ENCODE data around the gene HBEGF.

Gene HBEGF, protein sequence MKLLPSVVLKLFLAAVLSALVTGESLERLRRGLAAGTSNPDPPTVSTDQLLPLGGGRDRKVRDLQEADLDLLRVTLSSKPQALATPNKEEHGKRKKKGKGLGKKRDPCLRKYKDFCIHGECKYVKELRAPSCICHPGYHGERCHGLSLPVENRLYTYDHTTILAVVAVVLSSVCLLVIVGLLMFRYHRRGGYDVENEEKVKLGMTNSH

DNA sequence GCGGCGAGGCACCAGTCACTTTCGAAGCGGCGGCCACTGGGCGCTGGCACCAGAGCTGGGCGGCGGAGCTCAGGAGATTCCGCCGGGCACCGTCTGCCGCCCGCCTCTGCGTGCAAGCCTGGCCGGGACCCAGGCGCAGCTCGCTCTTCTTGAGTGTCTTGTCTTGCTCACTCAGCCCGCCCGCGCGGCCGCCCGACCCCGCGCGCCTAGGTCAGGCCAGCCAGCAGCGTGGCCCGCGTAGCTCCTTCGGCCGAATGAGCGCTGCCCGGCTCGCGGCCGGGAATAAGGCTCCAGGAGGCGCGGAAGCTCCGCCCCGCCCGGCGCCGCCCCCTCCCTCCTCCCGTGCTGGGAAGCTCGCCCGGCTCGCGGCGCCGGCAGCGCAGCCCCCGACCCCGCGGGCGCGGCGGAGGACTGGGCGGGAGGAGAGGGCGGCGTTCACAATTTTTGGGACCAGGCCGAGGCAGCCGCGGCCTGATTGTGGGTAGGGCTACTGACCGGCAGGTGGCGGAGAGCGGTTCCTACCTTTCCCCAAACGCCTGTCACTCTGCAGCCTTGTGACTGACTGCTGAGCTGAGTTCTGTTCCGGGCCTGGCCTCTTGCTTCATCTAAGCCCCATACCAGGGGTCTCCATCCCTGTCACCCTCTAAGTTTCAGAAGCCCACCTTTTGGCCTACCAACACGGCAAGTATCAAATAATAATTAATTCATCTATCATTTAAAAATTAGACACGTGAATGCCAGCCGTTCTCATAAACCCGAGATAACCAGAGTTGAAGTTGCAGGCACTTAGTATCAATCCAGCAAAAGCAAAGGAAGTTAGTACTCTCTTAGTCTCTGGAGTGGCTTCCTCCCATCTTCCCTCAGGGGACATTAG is at the start of gene HBEGF:
Gene HBEGF, minus strand, starts transcription at position 256 of the 874 bp plus-strand sequence. CDS start 275 bp downstream, outside the sequence.
- DNase-seq (ENCODE audit: low read depth in 1 of 2, low spot score in 1 of 2) = peak in 1 of 2 donors; percentile 41

DNA sequence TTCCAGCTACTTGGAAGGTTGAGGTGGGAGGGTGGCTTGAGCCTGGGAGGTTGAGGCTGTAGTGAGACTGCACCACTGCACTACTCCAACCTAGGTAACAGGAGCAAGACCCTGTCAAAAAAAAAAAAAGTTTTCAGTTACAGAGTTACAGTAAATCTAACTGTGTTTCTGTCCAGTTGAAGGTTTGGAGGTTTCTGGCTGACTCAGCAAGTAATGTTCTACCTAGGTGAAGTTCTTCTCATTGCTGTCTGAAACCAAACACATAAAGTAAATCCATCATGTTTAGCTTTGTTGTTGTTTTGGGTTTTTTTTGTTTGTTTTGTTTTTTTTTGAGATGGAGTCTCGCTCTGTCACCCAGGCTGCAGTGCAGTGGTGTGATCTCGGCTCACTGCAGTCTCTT is 47.3 kb upstream of the HBEGF start:
- no peak for DNase-seq (ENCODE audit: low read depth in 1 of 2, low spot score in 1 of 2)

DNA sequence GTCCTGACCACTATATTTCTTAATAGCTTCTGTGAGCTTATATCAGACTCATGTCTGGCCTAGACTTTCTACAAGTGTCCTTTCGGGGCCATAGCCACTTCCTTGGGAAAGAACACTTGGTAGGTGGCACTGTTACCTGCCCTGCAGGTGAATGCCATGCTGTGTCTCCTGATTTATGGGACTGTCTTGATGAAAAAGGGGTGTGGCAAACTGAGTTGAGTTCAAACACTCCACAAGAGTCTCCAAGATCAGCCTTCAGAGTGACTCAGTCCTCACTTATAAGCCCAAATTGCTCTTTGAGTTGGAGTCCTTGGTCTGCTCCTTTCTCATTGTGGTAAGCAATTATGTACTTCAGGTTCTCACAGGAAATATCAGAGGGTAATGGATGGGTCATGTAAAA is 45.3 kb upstream of the HBEGF start:
- DNase-seq (ENCODE audit: low read depth in 1 of 2, low spot score in 1 of 2) = no peak

DNA sequence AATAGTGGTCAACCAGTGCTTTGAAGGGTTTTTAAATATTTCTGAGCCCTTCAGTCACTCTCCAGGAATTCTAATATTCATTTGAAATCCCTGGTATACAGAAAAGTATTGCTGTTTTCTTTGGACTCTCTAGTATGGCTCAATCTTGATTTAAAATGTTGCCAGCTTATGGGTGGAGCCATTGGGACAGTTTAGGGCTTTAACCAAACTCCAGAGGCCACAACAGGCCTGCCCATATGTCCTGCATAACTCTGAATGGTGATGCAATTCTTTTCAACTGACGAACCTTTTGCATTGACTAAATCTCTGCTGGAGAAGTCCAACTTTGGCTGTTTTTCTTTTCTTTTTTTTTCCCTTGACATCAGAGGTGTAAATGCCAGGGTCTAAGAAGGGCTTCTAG is 44.9 kb upstream of the HBEGF start:
- no peak for DNase-seq (ENCODE audit: low read depth in 1 of 2, low spot score in 1 of 2)

DNA sequence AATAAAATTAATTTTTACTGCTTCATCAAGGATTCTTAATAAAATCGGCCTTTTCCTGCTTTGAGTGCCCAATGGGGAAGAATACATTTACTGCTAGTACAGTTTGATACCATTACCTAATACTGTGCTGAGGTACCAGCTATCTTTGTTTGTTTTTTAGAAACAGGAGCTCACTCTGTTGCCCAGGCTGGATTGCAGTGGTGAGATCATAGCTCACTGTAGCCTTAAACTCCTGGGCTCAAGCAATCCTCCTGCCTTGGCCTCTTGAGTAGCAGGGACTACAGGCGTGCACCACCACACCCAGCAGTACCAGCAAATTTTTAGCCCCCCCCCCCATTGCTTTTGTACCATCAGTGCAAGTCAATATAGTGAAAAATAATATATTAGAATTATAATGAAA is 41.6 kb upstream of the HBEGF start:
- DNase-seq (ENCODE audit: low read depth in 1 of 2, low spot score in 1 of 2) = no peak

DNA sequence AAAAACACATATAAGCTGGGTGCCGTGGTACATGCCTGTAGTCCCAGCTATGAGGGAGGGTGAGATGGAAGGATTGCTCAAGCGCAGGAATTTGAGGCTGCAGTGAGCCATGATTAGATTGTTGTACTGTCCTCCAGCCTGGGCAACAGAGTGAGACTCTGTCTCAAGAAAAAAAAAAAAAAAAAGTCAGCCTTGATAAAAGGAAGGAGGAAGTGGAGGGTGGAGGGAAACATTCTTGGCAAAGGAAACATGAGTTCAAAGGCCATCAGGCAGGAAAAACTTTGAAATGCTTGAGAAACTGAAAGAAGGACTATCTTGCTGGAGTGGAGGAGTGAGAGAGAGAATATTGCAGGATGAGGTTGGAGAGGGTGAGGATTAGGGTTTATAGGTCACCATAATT is 36.9 kb upstream of the HBEGF start:
- no peak for DNase-seq (ENCODE audit: low read depth in 1 of 2, low spot score in 1 of 2)

DNA sequence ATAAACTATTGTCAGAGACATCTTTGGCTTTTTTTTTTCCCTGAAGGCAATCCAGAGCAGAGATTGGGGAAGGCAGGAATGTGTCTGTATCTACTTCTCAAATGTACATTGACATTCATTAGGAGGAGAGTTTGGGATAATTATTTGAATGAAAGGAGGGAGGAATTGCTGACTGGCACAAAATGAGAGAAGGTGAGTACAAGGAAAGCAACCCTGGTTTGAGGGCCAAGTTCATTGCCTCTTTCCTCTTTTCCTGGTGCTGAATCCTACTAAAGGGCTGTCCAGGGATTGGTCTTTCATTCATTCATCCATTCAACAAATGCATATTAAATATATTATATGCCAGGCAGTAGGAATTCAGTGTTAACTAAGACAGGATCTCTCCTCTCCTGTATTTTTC is 36.5 kb upstream of the HBEGF start:
- no peak for DNase-seq (ENCODE audit: low read depth in 1 of 2, low spot score in 1 of 2)

DNA sequence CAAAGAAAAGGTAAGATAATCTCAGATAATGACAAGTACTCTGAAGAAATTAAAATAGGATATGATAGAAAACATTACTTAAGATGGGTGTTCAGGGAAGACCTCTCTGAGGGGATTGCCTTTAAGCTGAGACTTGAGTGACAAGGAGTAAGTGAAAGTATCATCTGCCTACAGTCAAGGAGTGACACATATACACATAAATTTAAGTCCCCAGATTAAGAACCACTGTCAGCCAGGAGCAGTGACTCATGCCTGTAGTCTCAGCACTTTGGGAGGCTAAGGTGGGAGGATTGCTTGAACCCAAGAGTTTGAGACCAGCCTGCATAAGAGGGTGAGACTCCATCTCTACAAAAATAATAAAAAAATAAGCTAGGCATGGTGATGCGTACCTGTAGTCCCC is 35.6 kb upstream of the HBEGF start:
- DNase-seq (ENCODE audit: low read depth in 1 of 2, low spot score in 1 of 2) = no peak

DNA sequence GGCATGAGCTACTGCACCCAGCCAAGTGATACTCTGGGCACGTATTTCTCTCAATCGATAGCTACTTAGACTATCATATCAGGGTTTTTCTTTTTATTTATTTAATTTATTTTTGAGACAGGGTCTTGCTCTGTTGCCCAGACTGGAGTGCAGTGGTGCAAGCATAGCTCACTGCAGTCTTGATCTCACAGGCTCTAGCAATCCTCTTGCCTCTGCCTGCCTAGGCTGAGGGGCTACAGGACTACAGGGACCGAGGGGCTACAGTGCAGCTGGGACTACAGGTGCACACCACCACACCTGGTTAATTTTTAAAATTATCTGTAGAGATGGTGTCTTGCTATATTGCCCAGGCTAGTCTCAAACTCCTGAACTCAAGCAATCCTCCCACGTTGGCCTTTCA is 34.9 kb upstream of the HBEGF start:
- no peak for DNase-seq (ENCODE audit: low read depth in 1 of 2, low spot score in 1 of 2)

DNA sequence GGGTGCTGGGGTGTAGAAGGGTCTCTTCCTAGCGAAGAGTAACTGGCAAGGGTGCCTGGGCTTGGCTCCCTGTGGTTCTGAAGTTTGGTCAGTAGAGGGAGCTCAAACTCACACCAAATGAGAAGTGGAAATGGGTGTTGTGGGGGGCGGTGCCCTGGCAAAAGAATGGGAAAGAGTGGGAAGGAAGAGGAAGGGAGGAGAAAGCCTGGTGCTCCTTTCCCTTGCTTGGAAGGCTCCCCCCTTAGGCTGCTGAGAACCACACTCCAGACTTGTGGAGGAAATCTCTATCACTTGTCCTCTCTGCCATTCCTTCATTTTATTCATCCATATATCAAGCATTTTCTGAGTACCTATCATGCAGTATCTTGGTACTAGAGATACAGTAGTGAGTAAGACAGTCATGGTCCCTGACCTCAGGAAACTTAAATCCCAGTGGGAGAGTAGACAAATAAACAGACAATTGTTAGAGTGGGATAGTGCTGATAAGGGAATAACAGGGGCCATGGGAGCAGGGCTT is 26.6 kb upstream of the HBEGF start:
- no peak for DNase-seq (ENCODE audit: low read depth in 1 of 2, low spot score in 1 of 2)

DNA sequence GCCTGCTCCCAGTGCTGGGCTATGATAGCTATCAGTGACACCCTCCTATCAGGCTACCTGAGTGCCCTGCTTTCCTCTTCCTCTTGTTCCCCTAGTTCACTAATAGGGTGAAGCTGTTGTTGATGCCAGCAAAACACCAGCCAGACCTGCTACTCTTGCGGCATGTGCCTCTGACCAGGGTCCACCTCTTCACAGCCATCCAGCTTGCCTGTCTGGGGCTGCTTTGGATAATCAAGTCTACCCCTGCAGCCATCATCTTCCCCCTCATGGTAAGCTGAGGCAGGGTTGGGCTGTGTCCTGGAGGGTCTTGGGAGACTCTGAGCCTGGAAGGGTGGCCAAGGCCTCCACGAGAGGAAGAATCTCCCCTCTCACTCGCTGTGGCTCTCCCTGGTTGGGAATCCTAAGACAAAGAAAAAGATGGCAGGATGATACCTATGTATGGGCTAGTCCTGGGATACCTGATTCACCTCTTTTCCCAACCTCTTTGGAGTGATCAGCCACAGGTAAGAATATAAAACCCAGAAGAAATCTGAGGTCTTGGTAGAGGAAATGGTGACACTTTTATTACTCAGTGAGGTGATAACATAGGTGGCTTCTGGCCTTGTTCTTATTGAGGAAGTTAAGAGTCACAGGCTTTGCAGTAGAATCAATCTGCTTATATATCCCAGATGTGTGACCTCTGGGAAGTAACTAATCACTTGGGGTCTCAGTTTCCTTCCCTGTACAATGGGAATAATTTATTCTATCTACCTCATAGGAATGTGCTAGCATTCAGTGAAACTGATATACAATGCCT is 25.2 kb upstream of the HBEGF start:
- DNase-seq (ENCODE audit: low read depth in 1 of 2, low spot score in 1 of 2) = no peak

DNA sequence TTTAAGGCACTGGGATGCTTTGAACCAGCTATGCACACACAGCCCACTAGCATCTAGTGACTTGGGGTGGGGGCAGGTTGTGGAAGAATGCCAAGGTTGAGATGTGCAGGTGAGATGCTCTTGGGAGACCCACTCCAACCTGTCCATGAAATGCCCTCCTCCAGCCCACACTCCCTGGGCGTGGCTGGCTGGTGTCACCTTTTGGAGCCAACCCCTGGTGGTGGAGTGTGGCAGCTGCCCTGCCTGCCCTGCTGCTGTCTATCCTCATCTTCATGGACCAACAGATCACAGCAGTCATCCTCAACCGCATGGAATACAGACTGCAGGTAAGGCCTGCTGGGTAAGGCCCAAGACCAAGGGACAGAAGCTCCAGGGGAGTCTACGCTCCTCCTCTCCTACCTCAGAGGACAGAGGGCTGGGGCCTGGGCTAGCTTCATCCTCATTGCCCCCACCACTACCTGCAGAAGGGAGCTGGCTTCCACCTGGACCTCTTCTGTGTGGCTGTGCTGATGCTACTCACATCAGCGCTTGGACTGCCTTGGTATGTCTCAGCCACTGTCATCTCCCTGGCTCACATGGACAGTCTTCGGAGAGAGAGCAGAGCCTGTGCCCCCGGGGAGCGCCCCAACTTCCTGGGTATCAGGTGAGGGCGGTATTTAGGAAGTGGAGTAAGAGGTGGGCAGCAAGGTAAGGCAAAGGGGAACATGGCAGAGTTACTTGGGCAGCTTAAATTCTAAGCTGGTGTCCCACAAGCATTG is 21.0 kb upstream of the HBEGF start:
- no peak for DNase-seq (ENCODE audit: low read depth in 1 of 2, low spot score in 1 of 2)

DNA sequence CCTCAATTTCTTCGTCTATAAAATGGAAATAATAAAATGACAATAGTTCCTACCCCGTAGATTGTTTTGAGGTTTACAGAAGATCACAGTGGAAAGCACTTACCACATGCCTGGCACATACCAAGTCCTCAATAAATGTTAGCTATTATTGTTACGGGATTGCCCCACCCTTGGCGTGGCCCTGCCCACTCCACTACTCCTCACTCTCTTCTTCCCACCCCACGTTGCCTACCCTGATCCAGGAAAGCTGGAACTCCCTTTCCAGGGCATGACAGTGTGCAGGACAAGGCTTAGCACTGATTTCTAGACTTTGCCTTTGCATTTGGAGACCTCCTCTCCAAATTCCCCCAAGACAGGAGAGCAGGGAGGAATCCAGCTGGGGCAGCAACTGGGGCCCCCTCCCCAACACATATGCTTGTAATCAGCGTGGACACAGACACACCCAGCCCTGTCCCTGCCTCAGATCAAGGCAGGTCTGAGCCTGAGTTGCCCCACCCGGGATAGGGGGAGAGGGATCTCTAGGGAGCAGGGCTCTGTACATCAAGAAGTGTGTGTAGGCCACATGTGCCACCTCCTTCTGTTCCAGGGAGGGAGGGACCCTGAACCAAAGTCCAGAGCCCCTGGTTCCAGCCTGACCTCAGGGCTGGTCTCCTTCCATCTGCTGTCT is 20.3 kb upstream of the HBEGF start:
- no peak for DNase-seq (ENCODE audit: low read depth in 1 of 2, low spot score in 1 of 2)

DNA sequence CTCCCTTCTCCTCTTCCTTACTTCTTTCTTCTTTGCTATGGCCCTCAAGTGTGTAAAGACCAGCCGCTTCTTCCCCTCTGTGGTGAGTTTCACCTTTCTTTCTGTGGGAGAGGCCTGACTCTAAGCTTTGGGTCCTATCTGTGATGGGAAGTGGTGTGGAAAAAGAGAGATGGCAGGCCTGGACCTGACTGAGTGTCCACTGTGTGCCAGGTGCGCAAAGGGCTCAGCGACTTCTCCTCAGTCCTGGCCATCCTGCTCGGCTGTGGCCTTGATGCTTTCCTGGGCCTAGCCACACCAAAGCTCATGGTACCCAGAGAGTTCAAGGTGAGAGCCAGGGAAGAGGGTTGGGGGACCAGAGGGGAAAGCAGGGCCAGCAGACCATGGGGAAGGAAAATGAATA is 19.5 kb upstream of the HBEGF start:
- DNase-seq (ENCODE audit: low read depth in 1 of 2, low spot score in 1 of 2) = no peak

DNA sequence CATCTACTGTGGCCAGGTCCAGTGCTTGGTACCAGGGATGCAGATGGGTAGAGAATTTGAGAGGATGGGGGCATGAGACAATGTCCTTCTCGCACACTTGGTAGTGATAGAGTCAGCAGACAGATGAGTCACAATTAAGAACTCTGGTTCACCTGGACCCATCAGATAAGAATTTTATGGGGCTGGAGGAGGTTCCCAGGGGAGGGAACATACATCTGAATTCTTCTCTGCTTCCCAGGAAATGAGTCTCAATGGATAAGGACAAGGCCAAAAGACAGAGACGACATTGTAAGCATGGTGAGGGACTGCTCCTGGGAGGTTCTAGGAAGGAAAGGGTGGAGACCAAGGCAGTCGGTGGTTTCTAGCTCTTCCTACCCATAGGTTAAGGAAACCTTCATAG is 18.9 kb upstream of the HBEGF start:
- DNase-seq (ENCODE audit: low read depth in 1 of 2, low spot score in 1 of 2) = no peak

DNA sequence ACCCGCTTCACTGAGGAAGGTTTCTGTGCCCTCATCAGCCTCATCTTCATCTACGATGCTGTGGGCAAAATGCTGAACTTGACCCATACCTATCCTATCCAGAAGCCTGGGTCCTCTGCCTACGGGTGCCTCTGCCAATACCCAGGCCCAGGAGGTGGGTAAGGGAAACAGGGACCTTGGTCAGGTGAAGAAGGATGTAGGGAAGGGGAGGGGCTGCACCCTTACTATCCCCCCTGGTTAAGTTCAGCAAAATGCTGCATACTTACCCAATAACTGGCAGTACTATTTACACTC is 18.0 kb upstream of the HBEGF start:
- no peak for DNase-seq (ENCODE audit: low read depth in 1 of 2, low spot score in 1 of 2)

DNA sequence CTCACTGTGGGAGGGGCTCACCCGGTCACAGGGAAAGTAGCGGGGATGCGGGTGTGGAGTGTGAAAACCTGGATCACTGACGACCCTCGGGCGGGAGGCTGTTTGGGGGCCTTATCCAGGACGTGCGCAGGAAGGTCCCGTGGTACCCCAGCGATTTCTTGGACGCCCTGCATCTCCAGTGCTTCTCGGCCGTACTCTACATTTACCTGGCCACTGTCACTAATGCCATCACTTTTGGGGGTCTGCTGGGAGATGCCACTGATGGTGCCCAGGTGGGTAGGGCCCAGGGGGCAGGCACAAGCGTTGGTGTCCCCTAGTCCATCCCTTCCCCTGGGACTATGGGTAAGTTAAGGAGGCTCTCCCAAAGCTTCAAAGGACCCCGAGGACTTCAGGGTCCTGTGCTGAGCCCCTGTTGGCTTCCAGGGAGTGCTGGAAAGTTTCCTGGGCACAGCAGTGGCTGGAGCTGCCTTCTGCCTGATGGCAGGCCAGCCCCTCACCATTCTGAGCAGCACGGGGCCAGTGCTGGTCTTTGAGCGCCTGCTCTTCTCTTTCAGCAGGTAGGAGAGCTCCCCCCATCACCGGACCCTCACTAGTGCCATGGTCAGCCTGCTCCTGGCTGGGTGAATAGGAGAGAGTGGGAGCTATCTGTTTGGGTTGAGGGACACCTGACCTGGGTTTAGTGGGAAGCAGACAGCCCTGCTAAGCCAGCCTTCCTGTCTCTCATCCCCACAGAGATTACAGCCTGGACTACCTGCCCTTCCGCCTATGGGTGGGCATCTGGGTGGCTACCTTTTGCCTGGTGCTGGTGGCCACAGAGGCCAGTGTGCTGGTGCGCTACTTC is 17.4 kb upstream of the HBEGF start:
- DNase-seq (ENCODE audit: low read depth in 1 of 2, low spot score in 1 of 2) = no peak

DNA sequence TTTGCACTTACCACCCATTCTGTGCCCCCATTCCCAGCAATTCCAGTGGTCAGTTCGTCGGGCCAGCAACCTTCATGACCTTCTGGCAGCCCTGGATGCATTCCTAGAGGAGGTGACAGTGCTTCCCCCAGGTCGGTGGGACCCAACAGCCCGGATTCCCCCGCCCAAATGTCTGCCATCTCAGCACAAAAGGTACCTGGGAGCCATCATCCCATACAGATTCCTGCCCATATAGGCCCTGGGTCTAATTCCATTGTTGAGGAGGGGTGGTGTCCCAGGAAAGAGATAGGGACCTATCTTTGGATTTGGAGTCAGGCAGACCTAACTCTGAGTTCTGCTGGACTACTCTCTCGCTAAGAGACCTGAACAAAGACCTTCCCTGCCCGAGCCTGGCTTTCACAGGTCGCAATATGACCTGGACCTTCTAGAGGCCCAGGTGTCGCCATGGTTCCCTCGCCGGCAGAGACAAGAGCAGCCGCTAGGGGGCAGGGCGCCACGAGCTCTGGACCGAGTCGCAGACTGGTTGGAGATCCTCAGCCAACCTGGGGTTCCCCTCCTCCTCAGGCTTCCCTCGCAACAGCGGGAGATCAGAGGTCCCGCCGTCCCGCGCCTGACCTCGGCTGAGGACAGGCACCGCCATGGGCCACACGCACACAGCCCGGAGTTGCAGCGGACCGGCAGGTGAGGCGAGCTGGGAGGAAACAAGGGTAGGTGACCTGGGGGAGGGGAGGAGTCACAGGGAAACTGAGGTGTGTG is 16.6 kb upstream of the HBEGF start:
- peak; percentile 68 to 79 for DNase-seq (ENCODE audit: low read depth in 1 of 2, low spot score in 1 of 2)

DNA sequence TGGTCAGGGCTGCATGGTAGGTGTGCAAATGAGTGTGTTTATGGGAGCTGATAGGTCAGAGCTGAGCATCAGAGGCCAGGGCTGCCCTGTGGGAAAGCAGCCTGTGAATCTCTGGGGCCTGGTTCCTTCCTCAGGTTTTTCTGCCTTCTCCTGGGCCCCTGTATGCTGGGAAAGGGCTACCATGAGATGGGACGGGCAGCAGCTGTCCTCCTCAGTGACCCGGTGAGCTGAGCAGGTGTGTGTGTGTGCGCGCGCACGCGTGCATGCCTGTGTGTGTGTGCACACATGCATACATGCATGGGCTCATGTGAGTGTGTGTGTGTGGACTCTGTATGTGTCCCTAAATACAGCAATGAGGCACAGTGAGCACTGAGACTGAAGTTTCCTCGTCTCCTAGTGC is 15.9 kb upstream of the HBEGF start:
- no peak for DNase-seq (ENCODE audit: low read depth in 1 of 2, low spot score in 1 of 2)
